ENCODE results near the gene PRKN. TPM values are rescaled to one million over a fixed set of nuclear protein-coding genes. Genes with fewer than 3 reads are reported as not detected.

PRKN gene
- total RNA-seq, 1 donor from 2014 or later = 25.5 TPM

- intact Hi-C loops (cut with micrococcal nuclease) = no loop called here
Measured at GRCh38 chr6:162580619-162581018, 146.9 kb downstream of the PRKN start.

GRCh38 chr6:162576016-162576415 lies 151.6 kb downstream of the PRKN start:
- Histone ChIP-seq H3K4me1 (peaks cover 4% of the 10 kb centered on the region), H3K36me3 (no peaks in the 10 kb centered on the region), H3K27me3 (ENCODE audit: low read depth) (no peaks in the 10 kb centered on the region), H3K9me3 (replicated peaks) (no peaks in the 10 kb centered on the region), H3K27ac (replicated peaks) (no peak overlapping the region), H3K4me3 (no peak overlapping the region)
- intact Hi-C loops (cut with micrococcal nuclease) = no loop called here
- no peak for TF ChIP-seq CTCF (IDR thresholded peaks at IDR 0.05; ENCODE audit: borderline replicate concordance)
- DNase-seq = no peak

More at GRCh38 chr6:162580619-162581018, 146.9 kb downstream of the PRKN start:
- H3K27ac ChIP-seq (replicated peaks) = no peak overlapping the region
- H3K27me3 ChIP-seq (ENCODE audit: low read depth) = no peaks in the 10 kb centered on the region
- H3K4me3 ChIP-seq = no peak overlapping the region
- H3K4me1 ChIP-seq = peaks cover 8% of the 10 kb centered on the region
- H3K36me3 ChIP-seq = no peaks in the 10 kb centered on the region
- H3K9me3 ChIP-seq (replicated peaks) = no peaks in the 10 kb centered on the region
- TF ChIP-seq CTCF (IDR thresholded peaks at IDR 0.05; ENCODE audit: borderline replicate concordance) = no peak
- no peak for DNase-seq

DNA sequence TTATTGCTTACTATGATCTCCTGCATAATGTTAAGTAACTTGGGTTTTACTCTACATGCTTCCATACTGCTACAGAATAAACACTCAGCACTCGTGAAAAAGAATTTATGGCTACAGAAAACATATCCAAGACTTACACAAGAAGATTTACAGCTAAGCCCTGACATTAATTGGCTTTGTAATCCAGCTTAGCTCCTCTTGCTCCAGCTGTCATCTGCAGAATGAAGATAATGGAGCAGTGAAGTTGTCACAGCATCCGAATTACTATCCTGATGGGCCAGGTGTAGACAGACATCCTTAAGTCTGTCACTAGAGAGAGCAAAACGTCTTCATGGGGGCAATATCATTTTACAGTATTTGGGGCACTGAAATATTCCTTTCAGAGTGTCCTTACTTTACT lies 155.3 kb downstream of the PRKN start:
- DNase-seq = no peak
- H3K9me3 ChIP-seq (replicated peaks) = peaks cover 9% of the 10 kb centered on the region
- H3K27me3 ChIP-seq (ENCODE audit: low read depth) = no peaks in the 10 kb centered on the region
- no peak for TF ChIP-seq CTCF (IDR thresholded peaks at IDR 0.05; ENCODE audit: borderline replicate concordance)
- H3K27ac ChIP-seq (replicated peaks) = no peak overlapping the region
- intact Hi-C loops (cut with micrococcal nuclease) = no loop called here
- H3K36me3 ChIP-seq = peaks cover 18% of the 10 kb centered on the region
- no peaks in the 10 kb centered on the region for H3K4me1 ChIP-seq
- no peak overlapping the region for H3K4me3 ChIP-seq

- peaks cover 48% of the 10 kb centered on the region for H3K9me3 ChIP-seq (replicated peaks)
- intact Hi-C loops (cut with micrococcal nuclease) = no loop called here
Measured at GRCh38 chr6:162568266-162568665, 159.3 kb downstream of the PRKN start.

GRCh38 chr6:162562041-162562440 lies 165.5 kb downstream of the PRKN start:
- no peaks in the 10 kb centered on the region for H3K4me1 ChIP-seq
- no peak overlapping the region for H3K27ac ChIP-seq (replicated peaks)
- no peak for TF ChIP-seq CTCF (IDR thresholded peaks at IDR 0.05; ENCODE audit: borderline replicate concordance)
- intact Hi-C loops (cut with micrococcal nuclease) = no loop called here
- H3K9me3 ChIP-seq (replicated peaks) = peaks cover 40% of the 10 kb centered on the region
- no peak for DNase-seq
- no peaks in the 10 kb centered on the region for H3K27me3 ChIP-seq (ENCODE audit: low read depth)
- peaks cover 6% of the 10 kb centered on the region for H3K36me3 ChIP-seq
- no peak overlapping the region for H3K4me3 ChIP-seq

More at GRCh38 chr6:162568266-162568665, 159.3 kb downstream of the PRKN start:
- H3K4me3 ChIP-seq = no peak overlapping the region
- H3K27me3 ChIP-seq (ENCODE audit: low read depth) = no peaks in the 10 kb centered on the region
- peaks cover 24% of the 10 kb centered on the region for H3K36me3 ChIP-seq
- H3K4me1 ChIP-seq = no peaks in the 10 kb centered on the region
- H3K27ac ChIP-seq (replicated peaks) = no peak overlapping the region
- no peak for DNase-seq
- TF ChIP-seq CTCF (IDR thresholded peaks at IDR 0.05; ENCODE audit: borderline replicate concordance) = no peak

GRCh38 chr6:162560891-162561290 lies 166.7 kb downstream of the PRKN start:
- Histone ChIP-seq H3K4me3 (no peak overlapping the region), H3K27ac (replicated peaks) (no peak overlapping the region), H3K36me3 (peaks cover 6% of the 10 kb centered on the region), H3K9me3 (replicated peaks) (peaks cover 29% of the 10 kb centered on the region), H3K4me1 (no peaks in the 10 kb centered on the region), H3K27me3 (ENCODE audit: low read depth) (no peaks in the 10 kb centered on the region)
- DNase-seq = no peak
- no peak for TF ChIP-seq CTCF (IDR thresholded peaks at IDR 0.05; ENCODE audit: borderline replicate concordance)
- intact Hi-C loops (cut with micrococcal nuclease) = no loop called here
